ENCODE measurements around the gene FOXP1.

Gene FOXP1

GRCh38 chr3:71486831-71487230 is 96.7 kb downstream of the FOXP1 start:
- Histone ChIP-seq H3K4me3 (ENCODE audit: low read length in 2 of 2) (no peak overlapping the region), H3K27me3 (ENCODE audit: control insufficient read depth in 1 of 2, insufficient read depth in 2 of 2, low read length in 2 of 2) (no peaks in the 10 kb centered on the region), H3K27ac (ENCODE audit: low read length) (no peak overlapping the region), H3K4me1 (ENCODE audit: control insufficient read depth, insufficient read depth, low read length) (no peaks in the 10 kb centered on the region), H3K36me3 (ENCODE audit: control insufficient read depth in 2 of 2, insufficient read depth in 2 of 2, low read length in 2 of 2) (no peaks in the 10 kb centered on the region), H3K9me3 (ENCODE audit: control insufficient read depth in 2 of 2, low read length in 2 of 2) (peaks cover 0 to 5% of the 10 kb centered on the region in 2 donors), H3K9ac (ENCODE audit: low read length in 2 of 2) (no peak overlapping the region)

- Histone ChIP-seq H3K4me1 (ENCODE audit: control insufficient read depth, insufficient read depth, low read length) (no peaks in the 10 kb centered on the region), H3K9me3 (ENCODE audit: control insufficient read depth in 2 of 2, low read length in 2 of 2) (no peaks in the 10 kb centered on the region), H3K27ac (ENCODE audit: low read length) (no peak overlapping the region), H3K36me3 (ENCODE audit: control insufficient read depth in 2 of 2, insufficient read depth in 2 of 2, low read length in 2 of 2) (no peaks in the 10 kb centered on the region), H3K4me3 (ENCODE audit: low read length in 2 of 2) (no peak overlapping the region), H3K9ac (ENCODE audit: low read length in 2 of 2) (no peak overlapping the region), H3K27me3 (ENCODE audit: control insufficient read depth in 1 of 2, insufficient read depth in 2 of 2, low read length in 2 of 2) (no peaks in the 10 kb centered on the region)
Measured at GRCh38 chr3:71485896-71486295, 97.6 kb downstream of the FOXP1 start.

GRCh38 chr3:71484452-71484851 is 99.1 kb downstream of the FOXP1 start:
- Histone ChIP-seq H3K9me3 (ENCODE audit: control insufficient read depth in 2 of 2, low read length in 2 of 2) (no peaks in the 10 kb centered on the region), H3K36me3 (ENCODE audit: control insufficient read depth in 2 of 2, insufficient read depth in 2 of 2, low read length in 2 of 2) (no peaks in the 10 kb centered on the region), H3K4me1 (ENCODE audit: control insufficient read depth, insufficient read depth, low read length) (no peaks in the 10 kb centered on the region), H3K4me3 (ENCODE audit: low read length in 2 of 2) (no peak overlapping the region), H3K27me3 (ENCODE audit: control insufficient read depth in 1 of 2, insufficient read depth in 2 of 2, low read length in 2 of 2) (no peaks in the 10 kb centered on the region), H3K27ac (ENCODE audit: low read length) (no peak overlapping the region), H3K9ac (ENCODE audit: low read length in 2 of 2) (no peak overlapping the region)

- Histone ChIP-seq H3K9ac (ENCODE audit: low read length in 2 of 2) (no peak overlapping the region), H3K4me3 (ENCODE audit: low read length in 2 of 2) (no peak overlapping the region), H3K9me3 (ENCODE audit: control insufficient read depth in 2 of 2, low read length in 2 of 2) (no peaks in the 10 kb centered on the region), H3K4me1 (ENCODE audit: control insufficient read depth, insufficient read depth, low read length) (no peaks in the 10 kb centered on the region), H3K36me3 (ENCODE audit: control insufficient read depth in 2 of 2, insufficient read depth in 2 of 2, low read length in 2 of 2) (no peaks in the 10 kb centered on the region), H3K27me3 (ENCODE audit: control insufficient read depth in 1 of 2, insufficient read depth in 2 of 2, low read length in 2 of 2) (no peaks in the 10 kb centered on the region), H3K27ac (ENCODE audit: low read length) (no peak overlapping the region)
Measured at GRCh38 chr3:71484047-71484446, 99.5 kb downstream of the FOXP1 start.

- Histone ChIP-seq H3K9ac (ENCODE audit: low read length in 2 of 2) (no peak overlapping the region), H3K4me1 (ENCODE audit: control insufficient read depth, insufficient read depth, low read length) (no peaks in the 10 kb centered on the region), H3K27ac (ENCODE audit: low read length) (no peak overlapping the region), H3K36me3 (ENCODE audit: control insufficient read depth in 2 of 2, insufficient read depth in 2 of 2, low read length in 2 of 2) (no peaks in the 10 kb centered on the region), H3K27me3 (ENCODE audit: control insufficient read depth in 1 of 2, insufficient read depth in 2 of 2, low read length in 2 of 2) (no peaks in the 10 kb centered on the region), H3K9me3 (ENCODE audit: control insufficient read depth in 2 of 2, low read length in 2 of 2) (no peaks in the 10 kb centered on the region), H3K4me3 (ENCODE audit: low read length in 2 of 2) (no peak overlapping the region)
Measured at GRCh38 chr3:71482771-71483170, 100.8 kb downstream of the FOXP1 start.

- no peaks in the 10 kb centered on the region for H3K4me1 ChIP-seq (ENCODE audit: control insufficient read depth, insufficient read depth, low read length)
Measured at GRCh38 chr3:71478568-71478967, 105.0 kb downstream of the FOXP1 start.

GRCh38 chr3:71476950-71477349 is 106.6 kb downstream of the FOXP1 start:
- no peak overlapping the region for H3K9ac ChIP-seq (ENCODE audit: low read length in 2 of 2)
- H3K4me3 ChIP-seq (ENCODE audit: low read length in 2 of 2), result no peak overlapping the region
- no peaks in the 10 kb centered on the region for H3K9me3 ChIP-seq (ENCODE audit: control insufficient read depth in 2 of 2, low read length in 2 of 2)
- H3K27me3 ChIP-seq (ENCODE audit: control insufficient read depth in 1 of 2, insufficient read depth in 2 of 2, low read length in 2 of 2), result no peaks in the 10 kb centered on the region
- H3K4me1 ChIP-seq (ENCODE audit: control insufficient read depth, insufficient read depth, low read length), result no peaks in the 10 kb centered on the region
- no peaks in the 10 kb centered on the region for H3K36me3 ChIP-seq (ENCODE audit: control insufficient read depth in 2 of 2, insufficient read depth in 2 of 2, low read length in 2 of 2)
- H3K27ac ChIP-seq (ENCODE audit: low read length), result no peak overlapping the region

More at GRCh38 chr3:71478568-71478967, 105.0 kb downstream of the FOXP1 start:
- H3K27me3 ChIP-seq (ENCODE audit: control insufficient read depth in 1 of 2, insufficient read depth in 2 of 2, low read length in 2 of 2), result no peaks in the 10 kb centered on the region
- H3K4me3 ChIP-seq (ENCODE audit: low read length in 2 of 2), result no peak overlapping the region
- H3K36me3 ChIP-seq (ENCODE audit: control insufficient read depth in 2 of 2, insufficient read depth in 2 of 2, low read length in 2 of 2), result no peaks in the 10 kb centered on the region
- no peak overlapping the region for H3K9ac ChIP-seq (ENCODE audit: low read length in 2 of 2)
- H3K27ac ChIP-seq (ENCODE audit: low read length), result no peak overlapping the region
- no peaks in the 10 kb centered on the region for H3K9me3 ChIP-seq (ENCODE audit: control insufficient read depth in 2 of 2, low read length in 2 of 2)

GRCh38 chr3:71469138-71469435 is 114.4 kb downstream of the FOXP1 start:
- no peak overlapping the region for H3K27ac ChIP-seq (ENCODE audit: low read length)
- no peak overlapping the region for H3K4me3 ChIP-seq (ENCODE audit: low read length in 2 of 2)
- H3K9ac ChIP-seq (ENCODE audit: low read length in 2 of 2), result no peak overlapping the region
- no peaks in the 10 kb centered on the region for H3K9me3 ChIP-seq (ENCODE audit: control insufficient read depth in 2 of 2, low read length in 2 of 2)
- no peaks in the 10 kb centered on the region for H3K27me3 ChIP-seq (ENCODE audit: control insufficient read depth in 1 of 2, insufficient read depth in 2 of 2, low read length in 2 of 2)
- H3K4me1 ChIP-seq (ENCODE audit: control insufficient read depth, insufficient read depth, low read length), result peaks cover 2% of the 10 kb centered on the region
- H3K36me3 ChIP-seq (ENCODE audit: control insufficient read depth in 2 of 2, insufficient read depth in 2 of 2, low read length in 2 of 2), result no peaks in the 10 kb centered on the region

- Histone ChIP-seq H3K27me3 (ENCODE audit: control insufficient read depth in 1 of 2, insufficient read depth in 2 of 2, low read length in 2 of 2) (no peaks in the 10 kb centered on the region), H3K9me3 (ENCODE audit: control insufficient read depth in 2 of 2, low read length in 2 of 2) (no peaks in the 10 kb centered on the region), H3K36me3 (ENCODE audit: control insufficient read depth in 2 of 2, insufficient read depth in 2 of 2, low read length in 2 of 2) (no peaks in the 10 kb centered on the region), H3K4me3 (ENCODE audit: low read length in 2 of 2) (no peak overlapping the region), H3K27ac (ENCODE audit: low read length) (no peak overlapping the region), H3K4me1 (ENCODE audit: control insufficient read depth, insufficient read depth, low read length) (peaks cover 6% of the 10 kb centered on the region), H3K9ac (ENCODE audit: low read length in 2 of 2) (no peak overlapping the region)
Measured at GRCh38 chr3:71468311-71469137, 115.0 kb downstream of the FOXP1 start.

- Histone ChIP-seq H3K27ac (ENCODE audit: low read length) (no peak overlapping the region), H3K9me3 (ENCODE audit: control insufficient read depth in 2 of 2, low read length in 2 of 2) (no peaks in the 10 kb centered on the region), H3K27me3 (ENCODE audit: control insufficient read depth in 1 of 2, insufficient read depth in 2 of 2, low read length in 2 of 2) (no peaks in the 10 kb centered on the region), H3K9ac (ENCODE audit: low read length in 2 of 2) (no peak overlapping the region), H3K36me3 (ENCODE audit: control insufficient read depth in 2 of 2, insufficient read depth in 2 of 2, low read length in 2 of 2) (no peaks in the 10 kb centered on the region), H3K4me3 (ENCODE audit: low read length in 2 of 2) (no peak overlapping the region), H3K4me1 (ENCODE audit: control insufficient read depth, insufficient read depth, low read length) (peaks cover 6% of the 10 kb centered on the region)
Measured at GRCh38 chr3:71466483-71466882, 117.0 kb downstream of the FOXP1 start.

- H3K9me3 ChIP-seq (ENCODE audit: control insufficient read depth in 2 of 2, low read length in 2 of 2), result no peaks in the 10 kb centered on the region
- peaks cover 6% of the 10 kb centered on the region for H3K4me1 ChIP-seq (ENCODE audit: control insufficient read depth, insufficient read depth, low read length)
- H3K36me3 ChIP-seq (ENCODE audit: control insufficient read depth in 2 of 2, insufficient read depth in 2 of 2, low read length in 2 of 2), result no peaks in the 10 kb centered on the region
- H3K4me3 ChIP-seq (ENCODE audit: low read length in 2 of 2), result no peak overlapping the region
- H3K9ac ChIP-seq (ENCODE audit: low read length in 2 of 2), result no peak overlapping the region
- H3K27me3 ChIP-seq (ENCODE audit: control insufficient read depth in 1 of 2, insufficient read depth in 2 of 2, low read length in 2 of 2), result no peaks in the 10 kb centered on the region
- no peak overlapping the region for H3K27ac ChIP-seq (ENCODE audit: low read length)
Measured at GRCh38 chr3:71465371-71466036, 118.0 kb downstream of the FOXP1 start.

Data from stomach smooth muscle (tissue), 2 donors.